GM21360 (cell line): ENCODE data around the gene CUX1.
"Not testable (repeated sequence)": the region's sequence is repeated elsewhere in the genome, so short reads cannot be mapped to it uniquely, and the experiment has no call there.

ENCODE experiments used
- ATAC-seq: cut with Tn5 transposase; IDR thresholded peaks from one replicate; pipeline ENCODE4 v1.9.1; 2021; ENCODE audit warnings: mild to moderate bottlenecking, moderate library complexity; ENCODE audit not compliant: unreplicated experiment

The CUX1 gene

DNA sequence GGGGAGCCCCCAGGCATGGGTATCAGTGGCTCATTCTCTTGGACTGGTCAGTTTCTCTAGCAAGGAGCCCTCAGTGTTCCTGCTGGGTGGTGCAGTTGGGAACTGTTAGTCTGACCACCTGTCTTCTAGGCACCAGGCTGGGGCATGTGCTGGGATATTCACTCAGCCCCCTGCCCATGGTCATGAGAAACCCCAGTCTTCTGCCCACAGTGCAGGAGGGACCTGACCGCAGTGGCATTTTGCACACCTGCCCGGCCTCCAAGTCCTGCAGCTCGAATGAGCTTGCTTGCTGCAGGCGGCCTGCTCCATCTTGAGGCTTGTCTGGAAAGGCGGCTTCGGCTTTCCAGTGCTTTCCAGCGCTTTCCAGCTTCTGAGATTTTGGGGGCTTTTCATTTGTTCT, 36.3 kb downstream of the CUX1 start:
- ATAC-seq = no peak

DNA sequence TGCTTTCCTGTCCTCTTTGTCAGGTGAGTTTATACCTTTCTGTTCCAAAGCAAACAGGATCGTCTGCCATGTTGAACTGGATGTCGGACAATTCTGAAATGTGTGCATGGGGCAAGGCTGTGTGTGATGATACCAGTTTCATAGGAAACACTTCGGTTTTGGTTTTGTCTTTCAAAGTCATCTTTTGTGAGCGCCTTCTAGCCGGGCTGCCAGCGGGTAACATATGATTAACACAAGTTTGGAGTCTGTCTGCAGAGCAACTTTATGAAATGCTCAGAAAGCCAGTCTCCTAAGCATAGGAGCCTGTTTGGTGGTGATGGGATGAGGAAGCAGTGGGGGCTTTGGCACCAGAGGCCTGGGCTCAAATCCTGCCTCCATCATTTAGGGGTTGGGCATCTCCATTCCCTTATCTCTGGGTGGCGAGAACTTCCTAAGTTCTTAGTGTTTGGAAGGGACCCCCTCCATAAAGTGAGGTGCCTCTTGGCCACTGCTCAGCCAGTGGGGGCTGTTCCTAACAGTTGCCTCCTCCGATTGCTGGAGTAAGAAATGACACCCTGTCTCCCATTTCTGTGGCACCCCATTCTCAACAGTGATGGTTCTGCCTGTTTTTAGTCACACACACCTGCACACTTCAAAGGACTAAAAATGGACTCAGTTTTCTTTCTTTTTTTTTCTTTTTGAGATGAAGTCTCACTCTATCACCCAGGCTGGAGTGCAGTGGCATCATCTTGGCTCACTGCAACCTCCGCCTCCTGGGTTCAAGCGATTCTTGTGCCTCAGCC, 36.8 kb downstream of the CUX1 start:
- no peak for ATAC-seq

DNA sequence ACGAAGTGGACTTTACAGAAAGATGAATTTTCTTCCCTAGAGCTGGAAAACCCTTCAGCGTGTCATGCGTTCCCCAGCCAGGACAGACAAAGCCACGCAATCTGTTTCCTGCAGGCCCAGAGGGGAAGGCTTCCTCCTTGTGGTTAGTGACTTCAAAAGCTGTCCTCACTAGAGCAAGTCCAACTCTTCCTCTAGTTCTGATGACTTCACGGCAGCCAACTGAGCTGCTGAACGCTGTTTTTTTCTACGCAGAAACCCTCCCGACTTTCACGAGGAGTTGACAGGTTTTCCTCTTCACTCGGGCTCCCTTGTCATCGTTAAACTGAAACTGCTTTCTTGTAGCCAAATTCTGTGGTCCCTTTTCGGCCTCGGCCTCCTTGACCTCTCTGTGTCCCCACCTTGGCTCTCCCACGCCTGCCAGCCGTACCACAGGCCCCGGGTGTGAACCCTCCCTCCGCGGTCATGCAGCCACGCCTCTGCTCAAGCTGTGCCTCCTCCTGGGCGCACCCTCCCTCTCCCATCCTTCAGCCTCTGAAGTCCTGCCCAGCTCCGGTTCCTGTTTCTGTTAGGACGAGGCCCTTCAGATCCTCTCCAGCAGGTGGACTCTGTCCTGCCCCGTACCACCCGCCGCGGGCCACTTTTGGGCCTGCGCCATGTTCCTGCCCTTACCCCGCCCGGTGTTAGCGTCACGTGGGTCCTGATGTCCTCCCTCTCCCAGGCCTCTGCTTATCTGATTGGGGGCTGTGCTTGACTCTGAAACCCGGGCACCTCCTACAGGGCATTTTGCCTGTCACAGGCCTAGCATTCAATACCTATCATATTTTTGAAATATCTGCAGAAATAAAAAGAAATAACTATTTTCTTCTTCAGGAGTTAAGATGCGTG, 39.3 kb downstream of the CUX1 start:
- peak; percentile 79 for ATAC-seq

DNA sequence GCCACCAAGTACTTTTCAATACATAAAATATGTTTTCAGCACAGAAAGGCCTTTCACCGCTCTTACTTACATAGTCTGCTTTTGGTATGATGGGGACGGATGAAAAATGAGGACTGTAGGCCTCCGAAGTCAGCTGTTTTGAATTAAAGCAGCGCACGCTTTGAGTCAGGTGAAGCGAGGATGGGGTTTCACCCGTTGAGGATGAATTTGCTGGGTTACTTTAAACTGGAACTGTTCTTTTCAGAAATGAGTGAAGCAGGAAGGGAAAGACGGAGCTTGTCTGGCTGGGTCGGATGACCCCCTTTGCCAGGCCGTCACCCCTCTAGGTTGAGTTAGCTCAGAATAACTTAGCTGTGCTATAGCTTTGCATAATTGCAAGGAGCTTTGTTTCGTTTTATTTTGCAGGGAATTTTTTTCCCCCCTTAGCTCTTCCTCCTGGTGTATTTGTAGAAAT, 40.0 kb downstream of the CUX1 start:
- peak; percentile 30 for ATAC-seq

DNA sequence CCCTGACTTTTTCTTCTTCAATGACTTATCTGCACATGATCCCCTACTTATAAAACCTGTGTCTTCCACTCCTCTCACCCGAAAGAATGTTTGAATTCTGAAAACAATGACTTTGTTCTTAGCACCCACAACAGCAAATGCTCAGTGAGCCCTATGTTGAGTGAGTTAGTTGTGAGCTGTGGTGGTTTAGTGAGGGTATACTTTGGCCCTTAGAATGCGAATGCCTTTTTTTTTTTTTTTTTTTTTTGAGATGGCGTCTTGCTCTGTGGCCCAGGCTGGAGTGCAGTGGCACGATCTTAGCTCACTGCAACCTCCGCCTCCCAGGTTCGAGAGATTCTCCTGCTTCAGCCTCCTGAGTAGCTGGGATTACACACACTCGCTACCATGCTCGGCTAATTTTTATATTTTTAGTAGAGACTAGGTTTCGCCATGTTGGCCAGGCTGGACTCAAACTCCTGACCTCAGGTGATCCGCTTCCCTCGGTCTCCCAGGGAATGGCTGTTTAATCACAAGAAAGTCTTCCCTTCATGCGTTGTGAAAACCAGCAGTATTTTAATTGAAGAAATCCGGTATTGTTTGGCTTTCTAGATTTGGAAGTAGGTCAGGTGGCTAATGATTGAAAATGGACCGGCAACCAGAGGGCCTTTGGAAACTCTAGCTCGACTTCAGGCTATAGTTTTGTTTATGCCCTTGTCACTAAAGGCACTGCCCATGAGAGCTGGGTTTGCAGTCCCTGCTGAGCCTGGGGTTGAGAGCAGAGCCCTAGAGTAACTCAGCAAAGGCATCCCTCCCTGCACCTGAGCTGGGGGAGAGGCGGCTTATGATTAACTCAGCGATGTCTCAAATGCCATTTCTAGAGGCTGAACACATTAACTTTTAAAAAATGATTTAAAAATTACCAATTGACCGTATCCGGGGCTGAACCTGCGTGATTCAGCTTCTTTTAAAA, 41.3 kb downstream of the CUX1 start:
- no peak for ATAC-seq

DNA sequence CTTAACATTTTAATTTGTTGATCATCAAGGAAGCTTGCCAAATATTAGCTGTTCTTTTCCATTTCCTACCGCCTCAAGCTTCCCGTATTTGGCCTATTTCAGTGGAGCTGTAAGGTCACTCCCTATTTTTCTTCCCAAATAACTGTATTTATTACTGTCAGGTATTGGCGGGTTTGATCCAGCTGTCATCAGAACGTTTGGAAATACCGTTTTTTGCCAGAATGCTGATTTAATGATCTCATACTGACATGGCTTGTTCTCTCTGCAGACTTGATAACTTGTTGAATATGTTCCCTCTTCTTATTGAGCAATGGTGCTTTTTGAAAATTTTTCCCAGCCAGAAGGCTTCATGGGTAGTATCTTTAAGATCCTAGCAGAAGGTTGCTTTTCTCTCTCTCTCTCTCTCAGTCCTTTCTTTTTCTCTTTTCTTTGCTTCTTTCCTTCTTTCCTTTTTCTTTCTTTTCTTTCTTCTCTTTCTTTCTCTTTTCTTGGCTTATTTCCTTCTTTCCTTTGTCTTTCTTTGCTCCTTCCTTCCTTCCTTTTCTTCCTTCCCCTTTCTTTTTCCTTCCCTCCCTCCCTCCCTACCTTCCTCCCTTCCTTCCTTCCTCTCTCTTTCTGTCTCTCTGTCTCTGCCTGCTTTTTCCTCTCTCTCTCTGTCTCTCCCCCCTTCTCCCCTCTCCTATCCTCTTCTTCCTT, 42.1 kb downstream of the CUX1 start:
- no peak for ATAC-seq

DNA sequence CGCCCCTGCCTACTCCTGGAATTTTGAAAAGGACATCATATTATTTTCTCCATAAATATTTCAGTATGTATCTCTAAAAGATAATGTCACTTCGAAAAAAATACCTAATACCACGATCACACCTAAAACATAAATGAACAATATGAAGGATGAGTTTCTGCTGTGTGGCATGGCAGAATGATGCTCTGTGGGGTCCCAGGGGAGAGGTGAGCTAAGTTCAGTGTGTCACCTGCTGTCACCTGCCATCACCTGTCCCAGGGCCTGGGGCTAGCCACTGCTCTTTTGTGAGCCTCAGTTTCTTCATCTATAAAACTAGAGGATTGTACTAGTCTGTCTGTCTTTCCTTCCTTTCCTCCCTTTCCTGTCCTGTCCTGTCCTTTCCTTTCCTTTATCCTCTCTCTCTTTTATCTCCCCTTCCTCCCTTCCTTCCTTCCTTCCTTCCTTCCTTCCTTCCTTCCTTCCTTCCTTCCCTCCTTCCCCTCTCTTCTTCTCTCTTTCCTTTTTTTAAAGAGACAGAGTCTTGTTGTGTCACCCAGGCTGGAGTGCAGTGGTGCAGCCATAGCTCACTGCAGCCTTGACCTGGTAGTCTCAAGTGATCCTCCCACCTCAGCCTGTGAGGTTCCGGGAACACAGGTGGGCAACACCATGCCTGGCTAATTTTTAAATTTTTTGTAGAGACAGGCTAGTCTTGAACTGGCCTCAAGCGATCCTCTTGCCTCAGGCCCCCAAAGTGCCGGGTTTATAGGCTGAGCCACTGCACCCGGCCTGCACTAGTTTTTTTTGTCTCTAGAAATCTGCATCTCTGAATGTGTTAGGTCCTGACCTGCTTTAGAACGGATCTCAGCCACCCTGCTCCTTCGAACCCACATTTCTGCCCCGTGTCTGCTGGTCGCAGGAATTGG, 43.1 kb downstream of the CUX1 start:
- ATAC-seq = no peak

DNA sequence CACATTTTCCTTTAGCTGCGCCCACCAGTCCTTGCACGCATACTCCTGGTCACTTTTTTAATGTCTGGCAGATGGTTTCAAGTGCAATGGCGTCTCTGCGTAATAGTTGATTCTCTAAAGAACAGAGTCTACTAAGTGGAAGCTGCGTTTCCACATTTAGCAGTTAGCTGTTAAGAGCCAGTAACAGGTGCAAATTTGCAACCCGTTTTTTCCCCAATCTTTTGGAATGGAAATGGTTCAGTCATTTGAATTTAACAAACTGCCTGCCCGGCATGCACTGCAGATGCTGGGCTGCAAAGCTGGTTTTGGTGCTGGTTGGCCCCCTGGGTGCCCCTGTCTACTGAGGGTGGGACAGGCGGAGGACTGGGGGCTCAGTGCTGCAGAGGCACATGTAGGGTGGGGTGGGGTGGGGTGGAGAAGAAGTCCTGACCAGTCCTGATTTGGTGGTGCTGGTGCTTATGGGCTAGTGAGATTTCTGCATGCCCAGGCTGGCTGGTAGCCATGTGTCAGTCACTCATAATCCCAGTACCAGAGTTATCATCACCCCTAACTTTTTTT, 43.9 kb downstream of the CUX1 start:
- no peak for ATAC-seq

DNA sequence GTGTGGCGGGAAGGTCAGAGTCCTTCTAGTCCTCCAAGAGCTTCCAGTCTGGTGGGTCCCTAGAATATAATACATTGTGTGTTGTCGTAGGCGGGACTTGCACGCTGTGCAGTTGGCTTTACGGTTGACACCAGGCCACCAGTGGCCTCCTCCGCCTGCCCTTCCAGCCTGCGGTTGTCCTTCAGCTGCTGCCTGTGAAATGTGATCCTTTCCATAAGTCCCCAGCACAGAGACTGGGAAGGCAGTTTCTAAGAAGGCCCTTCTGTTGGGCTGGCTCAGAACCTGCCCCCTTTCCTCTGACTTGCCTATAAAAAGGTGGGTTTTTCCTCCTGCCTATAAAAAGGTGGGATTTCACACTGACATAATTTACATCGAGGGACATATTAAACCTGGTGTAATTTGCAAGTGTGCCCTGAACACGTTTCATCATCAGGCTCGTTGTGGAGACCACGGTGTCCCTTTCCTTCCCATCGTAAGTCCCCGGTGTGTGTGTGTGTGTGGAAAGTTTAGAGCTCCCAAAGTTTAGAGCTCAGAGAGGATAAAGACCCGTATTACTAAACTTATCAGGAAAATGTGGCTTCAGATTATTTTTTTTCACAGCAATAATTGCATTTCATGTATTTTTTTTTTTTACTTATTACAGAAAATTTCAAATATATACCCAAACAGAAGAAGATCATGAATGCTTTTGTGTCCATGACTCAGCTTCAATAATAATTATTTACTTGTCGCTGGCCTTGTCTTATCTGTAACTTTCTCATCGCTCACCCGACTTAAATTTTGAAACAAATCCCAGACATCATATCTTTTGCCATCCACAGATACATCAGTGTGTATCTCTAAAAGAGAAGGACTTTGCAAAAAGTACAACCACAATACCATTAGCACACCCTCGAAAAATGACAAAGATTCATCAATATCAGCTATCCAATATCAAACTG, 45.1 kb downstream of the CUX1 start:
- ATAC-seq = no peak

DNA sequence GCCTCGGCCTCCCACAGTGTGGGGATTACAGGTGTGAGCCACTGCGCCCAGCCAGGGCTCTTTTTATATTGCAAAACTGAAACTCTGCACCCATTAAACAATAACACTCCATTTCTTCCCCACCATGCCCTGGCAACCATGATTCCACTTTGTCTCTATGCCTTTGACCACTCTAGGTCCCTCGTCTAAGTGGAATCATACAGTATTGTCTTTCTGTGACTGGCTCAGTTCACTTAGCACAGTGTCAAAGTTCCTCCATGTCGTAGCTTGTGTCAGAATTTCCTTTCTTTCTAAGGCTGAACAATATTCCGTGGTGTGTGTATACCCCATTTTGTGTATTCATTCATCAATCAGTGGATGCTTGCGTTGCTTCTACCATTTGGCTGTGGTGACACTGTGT, 46.2 kb downstream of the CUX1 start:
- ATAC-seq = no peak

DNA sequence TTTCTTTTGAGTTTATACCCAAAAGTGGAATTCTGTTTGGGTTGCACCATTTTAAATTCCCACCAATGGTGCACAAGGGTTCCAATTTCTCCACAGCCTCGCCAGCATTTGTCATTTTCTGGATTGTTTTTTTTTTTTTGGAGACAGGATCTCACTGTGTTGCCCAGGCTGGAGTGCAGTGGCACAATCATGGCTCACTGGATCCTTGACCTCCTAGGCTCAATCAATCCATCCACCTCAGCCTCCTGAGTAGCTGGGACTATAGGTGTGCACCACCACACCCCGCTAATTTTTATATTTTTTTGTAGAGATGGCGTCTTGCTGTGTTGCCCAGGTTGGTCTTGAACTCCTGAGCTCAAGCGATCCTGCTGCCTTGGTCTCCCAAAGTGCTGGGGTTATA, 46.6 kb downstream of the CUX1 start:
- no peak for ATAC-seq

DNA sequence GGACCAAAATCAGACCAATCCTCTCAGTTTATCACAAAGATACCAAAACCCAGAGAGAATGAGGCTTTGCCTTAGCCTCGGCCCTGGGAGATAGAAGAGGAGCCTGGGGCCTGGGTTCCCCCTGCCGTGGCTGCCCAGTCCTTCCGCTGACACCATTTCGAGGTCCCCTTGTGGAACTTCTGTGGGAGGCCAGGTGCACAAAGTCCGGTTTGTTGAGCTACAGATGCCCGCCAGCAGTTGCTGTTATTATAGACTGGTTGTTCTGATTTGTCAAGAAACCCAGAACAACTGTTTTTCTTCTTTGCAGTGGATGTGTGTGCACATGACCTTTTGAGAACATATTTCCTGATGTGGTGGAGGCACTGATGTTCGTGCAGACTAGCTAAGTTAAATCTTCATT, 47.6 kb downstream of the CUX1 start:
- no peak for ATAC-seq

DNA sequence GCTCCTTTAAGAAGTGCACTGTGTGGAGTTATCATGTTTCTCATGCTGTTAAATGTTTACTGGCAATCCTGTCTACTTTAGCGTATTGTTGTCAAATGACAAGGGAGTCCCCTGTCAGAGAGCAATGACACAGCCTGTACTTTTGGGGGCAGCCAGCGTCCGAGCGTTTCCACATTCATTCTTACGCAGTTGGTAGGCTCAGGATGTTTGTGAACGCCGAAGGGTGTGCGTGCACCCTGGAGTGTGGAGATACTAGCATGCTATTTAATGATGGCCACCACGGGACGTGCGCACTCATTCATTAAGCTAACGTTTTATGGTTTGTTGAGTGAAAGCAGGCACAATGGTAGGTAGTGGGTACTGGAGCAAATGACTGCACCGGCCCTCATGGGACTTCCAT, 48.0 kb downstream of the CUX1 start:
- ATAC-seq = no peak

DNA sequence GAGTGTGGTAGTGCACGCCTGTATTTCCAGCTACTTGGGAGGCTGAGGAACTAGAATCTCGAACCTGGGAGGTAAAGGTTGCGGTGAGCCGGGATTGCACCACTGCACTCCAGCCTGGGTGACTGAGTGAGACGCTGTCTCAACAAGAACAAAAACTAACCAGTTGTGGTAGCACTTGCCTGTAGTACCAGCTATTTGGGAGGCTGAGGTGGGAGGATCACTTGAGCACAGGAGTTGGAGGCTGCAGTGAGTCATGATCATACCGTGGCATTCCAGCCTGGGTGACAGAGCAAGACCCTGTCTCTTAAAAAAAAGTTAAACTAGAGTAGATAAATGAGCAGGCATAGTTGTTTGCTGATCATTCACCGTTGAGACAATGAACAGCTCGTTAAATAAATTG, 48.9 kb downstream of the CUX1 start:
- ATAC-seq = no peak

DNA sequence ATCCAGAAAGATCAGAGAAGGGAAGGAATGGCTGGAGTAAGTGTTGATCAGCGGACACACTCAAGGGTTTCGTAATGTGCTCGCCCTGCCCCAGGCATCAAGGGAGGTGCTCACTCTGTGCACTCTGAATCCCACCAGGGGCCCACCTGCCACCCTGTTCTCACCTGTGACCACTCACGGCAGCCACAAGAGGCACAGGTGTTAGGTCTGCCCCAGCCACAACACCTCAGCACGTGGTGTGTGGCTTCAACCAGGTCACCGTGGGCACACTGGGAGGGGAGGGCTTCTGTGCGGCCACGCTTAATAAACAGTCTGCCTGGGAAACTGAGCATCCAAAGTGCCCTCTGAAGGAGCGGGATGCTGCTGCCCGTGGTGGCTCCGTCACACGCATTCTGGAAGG, 49.8 kb downstream of the CUX1 start:
- ATAC-seq = no peak

DNA sequence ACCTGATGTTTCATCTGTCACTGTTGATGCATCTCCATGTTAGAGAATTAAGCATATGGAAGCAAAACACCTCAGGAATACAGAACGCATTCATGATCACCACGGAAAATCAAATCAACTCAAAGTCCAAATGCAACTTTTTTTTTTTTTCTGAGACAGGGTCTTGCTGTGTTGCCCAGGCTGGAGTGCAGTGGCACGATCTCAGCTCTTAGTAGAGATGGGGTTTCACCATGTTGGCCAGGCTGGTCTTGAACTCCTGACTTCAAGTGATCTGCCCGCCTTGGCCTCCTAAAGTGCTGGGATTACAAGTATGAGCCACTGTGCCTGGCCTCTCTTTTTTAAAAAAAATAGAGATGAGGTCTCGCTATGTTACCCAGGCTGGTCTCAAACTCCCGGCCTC, 50.3 kb downstream of the CUX1 start:
- not testable (repeated sequence) for ATAC-seq

DNA sequence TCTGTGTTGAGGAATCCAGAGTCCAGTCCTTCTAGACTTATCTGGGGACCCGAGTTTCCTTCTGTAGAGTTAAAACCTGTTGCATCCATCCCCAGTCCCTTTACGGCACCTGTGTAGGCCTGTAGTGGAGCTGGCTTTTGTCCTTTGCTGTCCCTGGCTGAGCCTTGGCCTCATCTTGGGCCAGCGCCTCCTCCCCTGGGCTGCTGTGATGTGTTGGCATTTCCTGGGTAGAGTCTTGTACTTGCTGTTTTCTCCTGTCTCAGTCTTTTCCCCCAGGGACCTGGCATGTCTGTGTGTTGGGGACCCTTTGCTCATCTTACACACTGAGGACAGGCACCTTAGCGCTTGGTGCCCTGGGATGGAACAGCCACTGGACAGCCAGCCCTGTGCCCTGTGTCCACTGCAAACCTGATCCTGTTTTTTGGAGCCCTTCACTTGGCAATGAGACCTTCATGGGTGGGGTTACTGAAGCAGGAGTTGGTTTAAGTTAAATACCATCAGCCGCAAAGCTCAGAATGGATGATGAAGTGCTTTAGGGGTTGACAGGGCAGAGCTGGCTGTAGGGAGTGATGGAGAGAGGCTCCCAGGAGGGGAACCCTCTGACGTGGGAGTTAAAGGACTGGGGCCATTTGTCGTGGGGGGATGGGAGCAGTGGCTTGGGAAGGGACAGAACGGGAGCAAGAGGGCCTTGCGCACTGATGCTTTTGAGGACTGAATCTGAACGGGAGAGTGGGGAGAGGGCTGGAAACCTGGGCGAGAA, 50.9 kb downstream of the CUX1 start:
- no peak for ATAC-seq
